HepG2 (cell line): Measurements from ENCODE around the gene ACP1.

ENCODE experiments used
- SP1 ChIP-seq, 2 experiments: fragments of 450-650 bp in 1 of 2; sonication (generic) in 1 of 2; formaldehyde crosslinking in 1 of 2; IDR thresholded peaks; 2 replicates each; pipeline versions ENCODE4 v1.4.0 to v1.6.1; 2016 to 2020; ENCODE audit warnings: missing genetic modification reagents in 1 of 2
- TF ChIP-seq, protein P1 (sequence below): sonication (generic); formaldehyde crosslinking; IDR thresholded peaks from 2 replicates; pipeline ENCODE4 v1.5.0; 2020; ENCODE audit warnings: mild to moderate bottlenecking, missing genetic modification reagents, moderate library complexity

DNA sequence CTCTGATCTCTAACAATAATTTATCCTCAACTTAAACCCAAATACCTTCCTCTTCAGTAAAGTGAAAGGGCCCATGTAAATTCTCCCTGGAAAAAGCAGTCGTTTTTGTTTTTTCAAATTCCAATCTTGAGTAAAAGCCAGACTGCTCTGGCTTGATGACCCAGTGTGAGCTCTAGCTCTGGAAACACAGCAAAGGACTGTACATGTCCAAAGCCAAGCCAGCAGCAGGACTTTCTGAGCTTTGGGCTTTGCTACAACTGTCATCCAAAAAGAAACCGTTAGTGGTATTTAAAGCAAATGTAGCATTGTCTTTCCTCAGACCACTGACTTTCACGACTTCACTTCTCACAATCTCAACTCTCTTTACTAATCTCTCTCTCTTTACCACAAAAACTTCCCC is 26.3 kb upstream of the ACP1 start:
- no peak for TF ChIP-seq SP1 (IDR thresholded peaks at IDR 0.05)
- TF ChIP-seq SP1 (CRISPR knock-in tag; IDR thresholded peaks at IDR 0.05) = no peak
- TF ChIP-seq, protein P1, sequence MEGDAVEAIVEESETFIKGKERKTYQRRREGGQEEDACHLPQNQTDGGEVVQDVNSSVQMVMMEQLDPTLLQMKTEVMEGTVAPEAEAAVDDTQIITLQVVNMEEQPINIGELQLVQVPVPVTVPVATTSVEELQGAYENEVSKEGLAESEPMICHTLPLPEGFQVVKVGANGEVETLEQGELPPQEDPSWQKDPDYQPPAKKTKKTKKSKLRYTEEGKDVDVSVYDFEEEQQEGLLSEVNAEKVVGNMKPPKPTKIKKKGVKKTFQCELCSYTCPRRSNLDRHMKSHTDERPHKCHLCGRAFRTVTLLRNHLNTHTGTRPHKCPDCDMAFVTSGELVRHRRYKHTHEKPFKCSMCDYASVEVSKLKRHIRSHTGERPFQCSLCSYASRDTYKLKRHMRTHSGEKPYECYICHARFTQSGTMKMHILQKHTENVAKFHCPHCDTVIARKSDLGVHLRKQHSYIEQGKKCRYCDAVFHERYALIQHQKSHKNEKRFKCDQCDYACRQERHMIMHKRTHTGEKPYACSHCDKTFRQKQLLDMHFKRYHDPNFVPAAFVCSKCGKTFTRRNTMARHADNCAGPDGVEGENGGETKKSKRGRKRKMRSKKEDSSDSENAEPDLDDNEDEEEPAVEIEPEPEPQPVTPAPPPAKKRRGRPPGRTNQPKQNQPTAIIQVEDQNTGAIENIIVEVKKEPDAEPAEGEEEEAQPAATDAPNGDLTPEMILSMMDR = no peak
